Rectal smooth muscle tissue (tissue), 1 donor: ENCODE results near the gene CMTM3.
A peak's percentile ranks its signal among the peaks of the same experiment; 100 is the strongest.
"Not testable (repeated sequence)": the region's sequence is repeated elsewhere in the genome, so short reads cannot be mapped to it uniquely, and the experiment has no call there.

Experiments
- H3K27ac ChIP-seq: one replicate; pipeline ENCODE4 v1.7.0; 2013; ENCODE audit warnings: low read depth, low read length, inconsistent platforms
- H3K27me3 ChIP-seq: one replicate; pipeline ENCODE4 v1.7.0; 2013; ENCODE audit warnings: low read length; ENCODE audit not compliant: control insufficient read depth, insufficient read depth
- H3K36me3 ChIP-seq: one replicate; pipeline ENCODE4 v1.7.0; 2013; ENCODE audit warnings: low read length; ENCODE audit not compliant: control insufficient read depth, insufficient read depth
- H3K4me1 ChIP-seq: one replicate; pipeline ENCODE4 v1.7.0; 2013; ENCODE audit warnings: low read length; ENCODE audit not compliant: control insufficient read depth, insufficient read depth
- H3K4me3 ChIP-seq: one replicate; pipeline ENCODE4 v1.7.0; 2013; ENCODE audit warnings: low read length
- H3K9ac ChIP-seq: one replicate; pipeline ENCODE4 v1.7.0; 2013; ENCODE audit warnings: low read length

Gene CMTM3

GRCh38 chr16:66590322-66590721, 14.2 kb upstream of the CMTM3 start:
- H3K4me3 ChIP-seq = no peak overlapping the region
- no peak overlapping the region for H3K9ac ChIP-seq
- H3K27ac ChIP-seq = no peak overlapping the region

GRCh38 chr16:66591018-66591417, 13.5 kb upstream of the CMTM3 start:
- no peak overlapping the region for H3K27ac ChIP-seq
- no peaks in the 10 kb centered on the region for H3K4me1 ChIP-seq
- H3K9ac ChIP-seq = no peak overlapping the region
- H3K27me3 ChIP-seq = no peaks in the 10 kb centered on the region
- no peak overlapping the region for H3K4me3 ChIP-seq
- no peaks in the 10 kb centered on the region for H3K36me3 ChIP-seq

More at GRCh38 chr16:66590322-66590721, 14.2 kb upstream of the CMTM3 start:
- no peaks in the 10 kb centered on the region for H3K36me3 ChIP-seq
- H3K27me3 ChIP-seq = no peaks in the 10 kb centered on the region
- H3K4me1 ChIP-seq = no peaks in the 10 kb centered on the region

GRCh38 chr16:66592241-66592640, 12.3 kb upstream of the CMTM3 start:
- Histone ChIP-seq H3K9ac (no peak overlapping the region), H3K4me1 (no peaks in the 10 kb centered on the region), H3K27me3 (no peaks in the 10 kb centered on the region), H3K4me3 (no peak overlapping the region), H3K27ac (no peak overlapping the region), H3K36me3 (no peaks in the 10 kb centered on the region)

GRCh38 chr16:66592814-66593213, 11.7 kb upstream of the CMTM3 start:
- H3K27ac ChIP-seq = no peak overlapping the region
- H3K4me1 ChIP-seq = no peaks in the 10 kb centered on the region
- H3K36me3 ChIP-seq = no peaks in the 10 kb centered on the region
- no peak overlapping the region for H3K9ac ChIP-seq
- no peak overlapping the region for H3K4me3 ChIP-seq
- H3K27me3 ChIP-seq = no peaks in the 10 kb centered on the region

- Histone ChIP-seq H3K9ac (no peak overlapping the region), H3K27me3 (no peaks in the 10 kb centered on the region), H3K4me1 (no peaks in the 10 kb centered on the region), H3K36me3 (no peaks in the 10 kb centered on the region), H3K4me3 (no peak overlapping the region), H3K27ac (no peak overlapping the region)
Observed at GRCh38 chr16:66594739-66595138, 9.8 kb upstream of the CMTM3 start.

GRCh38 chr16:66596559-66596958, 7.9 kb upstream of the CMTM3 start:
- not testable (repeated sequence) for H3K27ac ChIP-seq, H3K9ac ChIP-seq, H3K27me3 ChIP-seq, H3K36me3 ChIP-seq, H3K4me1 ChIP-seq, H3K4me3 ChIP-seq

- H3K4me3 ChIP-seq = no peak overlapping the region
- H3K9ac ChIP-seq = no peak overlapping the region
- no peaks in the 10 kb centered on the region for H3K27me3 ChIP-seq
- H3K4me1 ChIP-seq = no peaks in the 10 kb centered on the region
- H3K27ac ChIP-seq = no peak overlapping the region
- no peaks in the 10 kb centered on the region for H3K36me3 ChIP-seq
Observed at GRCh38 chr16:66596986-66597848, 7.3 kb upstream of the CMTM3 start.

- no peak overlapping the region for H3K9ac ChIP-seq
- no peak overlapping the region for H3K27ac ChIP-seq
- no peaks in the 10 kb centered on the region for H3K4me1 ChIP-seq
- no peaks in the 10 kb centered on the region for H3K27me3 ChIP-seq
- H3K36me3 ChIP-seq = no peaks in the 10 kb centered on the region
- H3K4me3 ChIP-seq = no peak overlapping the region
Observed at GRCh38 chr16:66598111-66598510, 6.4 kb upstream of the CMTM3 start.

- H3K4me1 ChIP-seq = peaks cover 2% of the 10 kb centered on the region
- H3K27ac ChIP-seq = no peak overlapping the region
- H3K27me3 ChIP-seq = peaks cover 4% of the 10 kb centered on the region
- no peak overlapping the region for H3K4me3 ChIP-seq
- no peaks in the 10 kb centered on the region for H3K36me3 ChIP-seq
- no peak overlapping the region for H3K9ac ChIP-seq
Observed at GRCh38 chr16:66599726-66600125, 4.8 kb upstream of the CMTM3 start.

- Histone ChIP-seq H3K36me3 (no peaks in the 10 kb centered on the region), H3K27ac (no peak overlapping the region), H3K27me3 (peaks cover 4% of the 10 kb centered on the region), H3K9ac (no peak overlapping the region), H3K4me1 (peaks cover 2% of the 10 kb centered on the region), H3K4me3 (no peak overlapping the region)
Observed at GRCh38 chr16:66600477-66600876, 4.0 kb upstream of the CMTM3 start.

- H3K4me1 ChIP-seq = peaks cover 2% of the 10 kb centered on the region
- no peak overlapping the region for H3K9ac ChIP-seq
- H3K36me3 ChIP-seq = no peaks in the 10 kb centered on the region
- no peak overlapping the region for H3K27ac ChIP-seq
- peaks cover 4% of the 10 kb centered on the region for H3K27me3 ChIP-seq
- H3K4me3 ChIP-seq = no peak overlapping the region
Observed at GRCh38 chr16:66601471-66601870, 3.0 kb upstream of the CMTM3 start.

GRCh38 chr16:66603537-66604375, 748 bp upstream of the CMTM3 start:
- no peak overlapping the region for H3K27ac ChIP-seq
- peak overlapping the region; percentile 5 for H3K9ac ChIP-seq
- peaks cover 4% of the 10 kb centered on the region for H3K4me1 ChIP-seq
- no peaks in the 10 kb centered on the region for H3K36me3 ChIP-seq
- peaks cover 4% of the 10 kb centered on the region for H3K27me3 ChIP-seq
- peak overlapping the region; percentile 76 for H3K4me3 ChIP-seq
